Stimulated activated CD8-positive, alpha-beta memory T cell treated with anti-CD3 and anti-CD28 coated beads, Interleukin-4, amount 100 ng/mL, for 1 hour (primary cell): ENCODE results near the gene SCYGR1.
"Not testable (repeated sequence)": the region's sequence is repeated elsewhere in the genome, so short reads cannot be mapped to it uniquely, and the experiment has no call there.

Source experiments
- DNase-seq, 2 donors: peaks; one replicate each; pipeline ENCODE4 v3.0.0-alpha.2; 2020; ENCODE audit warnings: low read depth in 2 of 2, low spot score in 1 of 2

Gene SCYGR1

DNA sequence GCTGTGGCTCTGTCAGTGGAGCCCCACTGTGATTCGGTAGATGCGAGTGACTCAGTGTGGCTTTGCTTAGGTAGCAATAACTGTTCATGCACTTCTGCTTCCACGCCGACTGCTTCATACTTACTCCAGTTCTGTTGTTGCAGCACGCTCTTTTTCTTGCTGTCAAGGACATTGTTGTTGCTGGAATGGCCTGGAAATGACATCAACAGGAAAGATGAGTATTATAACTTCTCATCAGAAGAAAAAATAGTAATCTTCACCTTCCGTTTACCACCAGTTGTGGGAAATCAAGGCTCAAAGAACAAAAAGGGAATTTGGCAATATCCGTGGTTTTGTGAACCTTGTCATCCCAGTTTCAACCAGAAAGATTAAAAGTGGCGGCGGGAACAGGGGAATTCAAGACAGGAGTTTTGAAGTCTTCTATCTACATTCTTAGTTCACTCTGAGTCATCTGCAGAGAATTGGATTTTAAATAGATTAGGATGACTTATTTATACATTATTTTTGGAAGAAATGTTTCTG is 16.9 kb downstream of the SCYGR1 start:
- DNase-seq: no peak

DNA sequence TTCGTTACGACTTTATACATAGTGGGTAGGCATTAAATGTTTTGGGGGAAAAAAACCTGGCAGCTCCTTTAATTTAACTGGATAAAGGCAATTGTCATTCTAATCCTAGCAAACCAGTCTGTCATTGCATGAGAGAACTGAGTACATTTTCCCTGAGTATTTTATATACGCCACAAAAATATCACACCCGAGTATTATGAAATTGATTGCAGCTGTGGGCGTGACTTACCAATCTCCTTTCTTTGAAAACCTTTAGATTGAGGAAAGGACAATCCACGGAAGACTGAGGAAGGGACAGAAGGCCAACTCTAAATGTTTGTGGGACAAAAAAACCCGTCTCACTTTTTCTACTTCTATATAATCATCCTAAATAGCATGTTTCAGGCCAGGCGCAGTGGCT is 17.7 kb downstream of the SCYGR1 start:
- DNase-seq: no peak

DNA sequence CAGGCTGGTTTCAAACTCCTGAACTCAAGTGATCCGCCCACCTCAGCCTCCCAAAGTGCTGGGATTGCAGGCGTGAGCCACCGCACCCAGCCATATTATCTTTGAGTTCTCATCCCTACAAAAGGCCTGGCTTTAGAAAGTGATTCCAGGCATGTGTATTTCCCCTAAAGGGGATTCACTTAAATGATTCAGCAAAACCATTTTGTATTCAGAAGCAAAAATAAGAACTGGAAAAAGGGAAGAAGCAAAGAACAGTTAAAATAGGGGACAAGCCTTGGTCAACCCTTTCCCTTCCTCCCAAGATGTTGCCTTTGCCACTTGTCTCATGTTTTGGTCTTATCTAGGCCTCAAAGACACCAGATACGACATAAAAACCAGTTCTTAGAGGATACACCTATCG is 19.2 kb downstream of the SCYGR1 start:
- no peak for DNase-seq

DNA sequence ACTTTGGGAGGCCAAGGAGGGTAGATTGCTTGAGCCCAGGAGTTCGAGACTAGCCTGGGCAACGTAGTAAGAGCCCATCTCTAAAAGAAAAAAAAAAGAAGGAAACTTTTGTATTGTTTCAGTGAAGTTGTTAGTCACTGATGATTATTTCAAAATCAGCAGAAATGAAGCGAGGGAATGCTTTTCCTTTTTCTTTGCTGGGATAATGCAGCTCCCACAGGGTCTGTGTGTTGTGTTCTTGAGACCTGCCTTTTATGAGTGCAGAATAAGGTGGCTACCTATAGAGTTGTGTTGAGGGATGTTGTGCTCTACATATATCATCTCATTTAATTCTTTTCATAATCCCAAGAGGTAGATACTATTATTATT is 20.3 kb downstream of the SCYGR1 start:
- no peak for DNase-seq

DNA sequence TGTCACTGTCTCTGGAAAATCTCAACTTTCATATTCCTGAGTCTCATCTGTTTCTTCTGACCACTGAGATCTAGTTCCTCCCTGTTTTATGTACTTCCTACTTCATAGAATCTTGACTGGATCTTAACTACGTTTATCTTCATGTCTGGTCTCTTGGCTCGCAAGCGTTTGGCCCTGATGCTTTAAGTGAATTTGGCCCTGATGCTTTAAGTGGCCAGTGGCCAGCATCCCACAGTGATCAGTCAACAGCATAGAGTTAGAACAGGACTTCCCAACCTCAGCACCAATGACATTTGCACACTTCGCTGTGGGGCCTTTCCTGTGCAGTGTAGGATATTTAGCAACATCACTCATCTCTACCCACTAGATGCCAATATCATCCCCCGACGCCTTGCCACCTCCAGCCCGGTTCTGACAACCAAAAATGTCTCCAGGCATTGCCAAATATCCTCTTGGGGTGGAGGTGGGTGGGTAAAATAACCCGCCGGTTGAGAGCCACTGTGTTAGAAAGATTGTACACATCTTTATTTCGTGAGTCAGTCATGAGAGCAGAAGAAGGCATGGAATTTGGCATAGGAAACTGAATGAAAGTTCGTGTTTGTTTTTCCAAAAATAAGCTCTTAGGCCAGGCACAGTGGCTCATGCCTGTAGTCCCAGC is 20.9 kb downstream of the SCYGR1 start:
- DNase-seq: no peak

DNA sequence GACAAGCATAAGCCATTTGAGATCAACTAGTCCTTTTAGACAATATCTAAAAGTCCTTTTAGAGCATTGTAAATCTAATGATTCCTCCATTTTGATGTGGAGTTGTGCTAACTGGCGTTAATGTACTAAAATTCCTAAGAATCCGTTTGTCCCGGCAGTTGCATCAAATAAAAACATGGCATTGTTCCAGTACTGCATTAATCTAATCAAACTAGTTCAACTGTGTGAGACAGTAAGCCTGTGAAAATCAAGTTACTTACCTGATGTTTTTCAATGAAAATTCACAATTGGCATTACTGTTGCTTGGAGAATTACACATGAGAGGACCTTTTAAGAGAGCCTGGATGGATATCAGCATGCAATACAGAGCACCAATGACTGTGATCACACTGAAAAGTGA is 21.9 kb downstream of the SCYGR1 start:
- DNase-seq: no peak

DNA sequence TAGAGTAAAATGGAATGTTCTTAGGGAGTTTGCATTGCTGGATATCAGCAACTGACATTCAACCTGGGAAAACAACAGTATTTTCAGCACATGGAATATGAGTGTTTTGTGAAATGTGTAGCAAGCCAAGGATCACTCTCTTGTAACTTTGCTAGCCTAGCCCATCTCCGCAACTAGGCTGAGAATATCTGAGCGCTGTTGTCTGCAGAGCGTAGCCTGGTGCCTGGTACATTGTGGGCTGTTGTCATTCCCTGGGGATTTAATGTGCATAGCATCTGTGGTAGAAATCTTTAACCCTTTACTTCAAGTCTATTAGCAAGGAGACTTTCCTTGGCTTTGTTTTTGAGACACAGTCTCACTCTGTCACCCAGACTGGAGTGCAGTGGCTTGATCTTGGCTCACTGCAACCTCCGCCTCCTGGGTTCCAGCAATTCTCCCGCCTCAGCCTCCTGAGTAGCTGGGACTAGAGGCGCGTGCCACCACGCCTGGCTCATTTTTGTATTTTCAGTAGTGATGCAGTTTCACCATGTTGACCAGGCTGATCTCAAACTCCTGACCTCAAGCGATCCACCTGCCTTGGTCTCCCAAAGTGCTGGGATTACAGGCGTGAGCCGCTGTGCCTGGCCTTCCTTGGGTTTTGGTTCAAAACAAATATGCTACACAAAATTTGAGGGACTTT is 23.0 kb downstream of the SCYGR1 start:
- DNase-seq: not testable (repeated sequence)

DNA sequence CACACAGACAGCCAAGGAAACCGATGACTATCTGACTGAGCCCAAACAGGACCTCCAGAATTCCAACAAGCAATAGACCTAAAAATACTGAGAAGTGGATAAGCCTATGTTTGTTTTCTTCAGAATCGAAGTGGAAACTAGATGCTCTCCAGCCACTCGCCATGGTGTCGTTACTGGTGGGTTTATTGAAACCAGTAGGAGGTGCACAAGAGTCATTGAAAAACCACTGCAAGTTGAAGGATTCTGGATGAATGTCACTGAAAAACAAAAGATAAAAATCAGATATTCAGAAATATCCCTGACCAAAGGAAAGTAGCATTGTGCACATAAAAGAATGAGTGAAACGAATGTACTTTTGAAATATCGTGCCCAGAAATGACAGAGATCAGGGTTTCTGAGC is 24.0 kb downstream of the SCYGR1 start:
- no peak for DNase-seq

DNA sequence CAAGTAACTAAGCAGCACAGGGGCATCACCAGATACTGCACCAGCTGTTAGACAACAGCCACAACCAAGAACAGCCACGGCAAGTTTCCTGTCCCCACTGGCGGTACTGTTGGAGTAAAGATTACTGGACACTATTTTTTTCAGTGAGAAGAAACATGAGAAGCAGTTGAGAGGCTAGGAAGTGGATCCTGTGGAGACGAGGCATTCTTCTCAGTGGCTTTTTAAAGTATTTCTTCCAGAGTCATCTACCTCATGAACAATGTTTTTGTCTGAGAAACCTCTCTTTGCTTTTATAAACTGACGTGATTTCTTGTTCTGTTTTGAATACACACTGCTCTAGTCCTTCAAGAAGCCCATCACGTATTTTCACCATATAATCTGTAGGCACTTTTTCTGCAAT is 27.4 kb downstream of the SCYGR1 start:
- DNase-seq: no peak

DNA sequence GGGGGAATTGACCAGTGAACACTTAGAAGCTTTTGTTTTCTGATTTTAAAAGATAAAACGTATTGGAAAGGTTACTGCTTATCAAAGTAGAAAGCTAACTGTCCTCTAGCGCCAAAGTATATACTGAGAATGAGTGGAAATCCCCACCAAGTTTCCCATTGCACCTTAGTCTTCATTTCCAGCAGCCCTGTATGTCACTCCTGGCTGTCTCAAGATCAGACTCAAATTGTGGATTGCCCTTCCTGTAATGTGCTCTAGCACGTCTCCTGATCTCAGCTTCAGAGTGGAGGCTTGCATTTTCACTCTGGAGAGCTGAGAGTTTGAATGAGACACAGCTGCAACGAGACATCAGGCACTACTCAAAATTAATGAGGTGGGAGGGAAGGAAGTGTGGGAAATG is 36.1 kb downstream of the SCYGR1 start:
- DNase-seq: no peak

DNA sequence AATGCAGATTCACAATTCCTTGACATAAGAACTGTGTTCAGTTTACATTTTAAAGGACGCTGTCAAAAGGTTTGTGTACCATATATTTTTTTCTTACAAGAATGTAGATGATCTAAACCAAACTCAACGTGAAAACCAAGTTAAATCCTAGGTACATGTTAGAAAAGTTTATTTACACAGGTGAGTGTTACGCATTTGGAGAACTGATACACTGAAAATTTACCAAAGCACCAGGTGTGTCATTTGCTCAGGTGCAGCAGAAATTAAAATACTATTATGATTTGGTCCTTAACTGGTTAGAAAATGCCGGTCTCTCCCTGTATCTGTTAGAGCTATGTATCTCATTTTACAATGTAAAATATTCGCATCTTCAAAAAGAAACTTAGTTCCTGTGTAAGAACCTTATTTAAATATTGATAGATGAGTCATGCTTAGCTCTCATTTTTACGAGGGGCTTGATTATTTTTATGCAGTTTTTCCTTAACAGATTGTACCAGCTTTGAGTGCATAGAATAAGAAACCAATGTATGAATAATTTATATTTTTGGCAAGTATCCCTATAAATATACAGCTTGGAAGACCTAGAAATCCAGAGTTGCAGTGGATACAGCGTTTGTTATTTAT is 37.6 kb downstream of the SCYGR1 start:
- DNase-seq: no peak

DNA sequence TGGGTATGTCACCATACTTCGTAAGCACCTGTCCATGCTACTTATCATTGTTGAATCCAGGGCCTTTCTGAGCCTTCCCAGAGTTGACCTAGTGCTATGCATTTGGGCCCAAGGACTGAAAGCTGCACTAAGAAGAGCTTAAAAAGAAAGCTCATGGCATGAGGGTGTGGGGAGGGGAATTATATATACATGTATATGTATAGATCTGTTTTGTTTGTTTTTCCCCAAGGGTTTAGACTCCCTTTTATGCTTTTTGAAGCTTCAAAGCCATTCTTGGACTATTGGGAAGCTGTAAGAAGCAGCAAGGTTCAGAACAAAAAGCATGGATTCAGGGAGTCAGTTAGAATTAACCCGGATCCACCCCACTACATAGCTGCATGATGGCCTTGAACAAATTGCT is 39.4 kb downstream of the SCYGR1 start:
- DNase-seq: no peak

DNA sequence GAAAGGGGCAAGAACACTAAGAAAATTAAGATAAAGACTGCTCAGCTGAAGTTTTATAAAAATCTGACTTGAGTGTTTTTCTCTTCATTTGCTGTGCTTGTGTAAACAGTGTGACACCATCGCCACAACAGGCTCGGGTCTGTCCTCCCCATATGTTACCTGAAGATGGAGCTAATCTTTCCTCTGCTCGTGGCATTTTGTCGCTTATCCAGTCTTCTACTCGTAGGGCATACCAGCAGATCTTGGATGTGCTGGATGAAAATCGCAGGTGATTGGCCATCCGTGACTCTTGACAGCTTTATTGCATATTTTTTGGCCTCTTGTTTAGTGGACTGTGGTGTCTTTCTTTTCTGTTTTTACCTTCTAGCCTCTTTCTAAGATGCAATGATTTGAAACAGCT is 40.6 kb downstream of the SCYGR1 start:
- no peak for DNase-seq

DNA sequence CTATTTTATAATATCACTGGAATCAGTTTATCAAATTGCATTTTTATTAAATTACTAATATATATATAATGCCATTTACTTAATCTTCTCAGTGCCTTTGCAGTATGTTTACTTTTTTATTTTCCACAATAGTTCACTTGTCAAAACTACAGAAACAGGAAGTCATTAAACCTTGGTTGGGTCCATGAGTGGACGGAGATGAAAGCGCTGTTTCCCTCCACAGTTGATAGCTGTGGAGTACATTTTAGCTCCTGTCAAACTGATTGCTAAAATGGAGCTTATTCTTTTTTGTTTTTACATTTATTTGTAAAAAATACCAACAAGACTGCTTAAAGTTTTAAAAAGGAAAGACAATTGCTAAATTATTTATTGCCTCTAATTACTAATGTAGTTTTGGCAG is 43.5 kb downstream of the SCYGR1 start:
- no peak for DNase-seq

DNA sequence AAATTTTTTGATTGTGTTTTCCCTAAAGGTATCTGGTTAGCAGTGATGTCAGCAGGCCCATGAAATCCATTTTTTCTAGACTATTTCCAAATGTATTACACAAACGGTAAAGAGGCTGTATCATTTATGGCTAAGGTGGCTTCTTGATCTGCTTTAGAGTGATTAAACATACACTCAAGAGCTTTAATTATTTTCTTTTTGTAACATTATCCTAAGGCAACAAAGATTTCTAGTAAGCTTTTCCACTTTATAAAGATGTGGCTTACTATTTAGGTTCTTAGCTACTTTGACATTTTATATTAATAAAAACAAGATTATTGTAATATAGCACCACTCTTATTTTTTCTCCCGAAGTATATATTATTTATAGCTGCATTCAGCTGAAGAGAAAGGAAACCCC is 46.2 kb downstream of the SCYGR1 start:
- no peak for DNase-seq

DNA sequence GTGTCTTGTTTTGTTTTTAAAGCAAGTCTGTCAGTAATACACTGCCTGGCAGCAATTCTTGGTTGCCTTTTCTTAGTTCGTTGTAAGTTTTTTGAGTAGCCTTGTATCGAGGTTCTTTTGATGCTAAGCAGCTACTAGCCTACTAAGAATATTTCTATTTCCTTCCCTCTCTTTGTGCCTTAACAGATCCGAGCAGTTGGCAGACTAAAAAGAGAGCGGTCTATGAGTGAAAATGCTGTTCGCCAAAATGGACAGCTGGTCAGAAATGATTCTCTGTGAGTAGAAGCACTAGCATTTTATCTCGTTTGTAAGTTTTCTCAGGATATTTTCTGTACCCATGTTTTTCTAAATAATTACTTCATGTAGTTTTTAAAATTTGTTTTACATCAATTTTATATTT is 47.6 kb downstream of the SCYGR1 start:
- DNase-seq: no peak

DNA sequence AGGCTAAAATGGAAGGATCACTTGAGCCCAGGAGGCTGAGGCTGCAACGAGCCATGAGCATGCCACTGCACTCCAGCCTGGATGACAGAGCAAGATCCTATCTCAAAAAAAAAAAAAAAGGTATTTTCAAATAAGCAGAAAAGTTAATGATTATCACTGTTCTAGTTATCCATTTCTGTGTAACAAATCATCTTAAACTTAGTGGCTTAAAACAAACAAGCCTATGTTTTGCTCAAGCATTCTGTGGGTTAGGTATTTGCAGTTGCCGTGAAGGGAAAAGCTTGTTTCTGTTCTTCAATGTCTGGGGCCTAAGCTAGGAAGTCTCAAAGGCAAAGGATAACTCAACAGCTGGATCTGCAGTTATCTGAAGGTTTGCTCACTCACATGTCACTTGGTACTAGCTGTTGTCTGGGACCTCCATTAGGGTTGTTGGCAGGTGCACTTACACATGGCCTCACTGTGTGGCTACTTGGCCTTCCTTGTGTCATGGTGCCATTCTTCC is 48.6 kb downstream of the SCYGR1 start:
- DNase-seq: no peak
